HEK293T (cell line): Measurements from ENCODE around the gene SH3BP4.

Experiments used
- NFRKB ChIP-seq: fragments of 450-650 bp; IDR thresholded peaks from 2 replicates; pipeline ENCODE4 v1.6.1; 2016; ENCODE audit warnings: mild to moderate bottlenecking, moderate library complexity
- SP1 ChIP-seq: fragments of 450-650 bp; IDR thresholded peaks from 2 replicates; pipeline ENCODE4 v1.6.1; 2017
- SUZ12 ChIP-seq: fragments of 450-650 bp; IDR thresholded peaks from 2 replicates; pipeline ENCODE4 v1.6.1; 2016; ENCODE audit warnings: mild to moderate bottlenecking

- TF ChIP-seq NFRKB (no peak), SUZ12 (no peak), SP1 (no peak)
Measured at GRCh38 chr2:235059161-235059560, 107.3 kb downstream of the SH3BP4 start.
